Parathyroid adenoma (tissue), 2 donors: Measurements from ENCODE around the gene LRP10.
"Not testable (repeated sequence)": the region's sequence is repeated elsewhere in the genome, so short reads cannot be mapped to it uniquely, and the experiment has no call there.

Source experiments
- H2AFZ ChIP-seq: fragments of 300-600 bp; sonication (generic); one replicate; pipeline ENCODE4 v1.7.0; 2017; ENCODE audit warnings: antibody characterized with exemption, mild to moderate bottlenecking
- H3K27ac ChIP-seq: fragments of 300-600 bp; sonication (generic); one replicate; pipeline ENCODE4 v1.7.0; 2017
- H3K27me3 ChIP-seq: fragments of 300-600 bp; sonication (generic); one replicate; pipeline ENCODE4 v1.7.0; 2017; ENCODE audit warnings: low read length; ENCODE audit not compliant: control insufficient read depth, insufficient read depth
- H3K36me3 ChIP-seq: fragments of 300-600 bp; sonication (generic); one replicate; pipeline ENCODE4 v1.7.0; 2017; ENCODE audit warnings: low read length; ENCODE audit not compliant: control insufficient read depth, insufficient read depth
- H3K4me1 ChIP-seq: fragments of 300-600 bp; sonication (generic); one replicate; pipeline ENCODE4 v1.7.0; 2017; ENCODE audit warnings: control low read depth
- H3K4me2 ChIP-seq: fragments of 300-600 bp; sonication (generic); one replicate; pipeline ENCODE4 v1.7.0; 2017; ENCODE audit warnings: low read length
- H3K4me3 ChIP-seq: fragments of 300-600 bp; sonication (generic); one replicate; pipeline ENCODE4 v1.7.0; 2017; ENCODE audit warnings: low read depth, low read length
- H3K79me2 ChIP-seq: fragments of 300-600 bp; sonication (generic); one replicate; pipeline ENCODE4 v1.7.0; 2017; ENCODE audit warnings: control low read depth
- H3K9ac ChIP-seq: fragments of 300-600 bp; sonication (generic); one replicate; pipeline ENCODE4 v1.7.0; 2017; ENCODE audit warnings: mild to moderate bottlenecking
- H3K9me3 ChIP-seq: fragments of 300-600 bp; sonication (generic); one replicate; pipeline ENCODE4 v1.7.0; 2017; ENCODE audit warnings: low read length; ENCODE audit not compliant: control insufficient read depth
- TF ChIP-seq, protein P1 (sequence below): fragments of 300-600 bp; sonication (generic); IDR thresholded peaks from one replicate; pipeline ENCODE4 v1.7.0; 2017; ENCODE audit warnings: antibody characterized with exemption, mild to moderate bottlenecking
- donor health status: primary hyperparathyroidism.

Gene LRP10

DNA sequence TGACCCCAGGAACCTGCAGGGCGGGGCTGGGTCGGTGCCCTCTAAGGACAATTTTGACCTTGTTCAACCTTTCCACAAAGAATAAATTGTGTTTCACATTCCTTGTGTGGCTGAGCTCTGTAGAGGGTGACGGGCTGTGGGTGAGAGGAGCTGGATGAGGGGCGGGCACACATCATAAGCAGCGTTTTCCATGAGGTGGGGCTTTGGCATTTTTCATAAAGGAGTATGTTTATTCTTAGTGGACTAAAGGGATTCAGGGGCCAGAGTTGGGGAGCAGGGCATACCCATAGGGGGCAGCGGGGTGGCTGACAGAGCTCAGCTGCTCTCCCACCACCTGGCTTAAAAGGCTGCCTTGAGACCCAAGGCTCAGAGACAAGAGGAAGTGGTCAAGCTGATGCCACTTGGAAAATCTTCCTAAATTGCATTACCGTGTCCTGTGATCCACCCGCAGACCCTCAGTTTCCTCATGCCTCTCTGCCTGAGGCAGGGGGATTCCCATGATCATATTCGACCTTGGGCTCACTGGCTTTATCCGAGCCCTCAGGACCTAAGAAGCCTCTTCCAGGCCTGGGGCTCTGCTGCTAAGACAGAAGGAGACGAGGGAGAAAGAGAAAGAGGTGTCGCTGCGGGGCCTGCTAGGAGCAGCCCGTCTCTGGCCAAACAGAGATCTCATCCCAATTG lies 23.7 kb upstream of the LRP10 start:
- Histone ChIP-seq H3K9me3 (no peaks in the 10 kb centered on the region), H3K79me2 (no peaks in the 10 kb centered on the region), H3K4me1 (peaks cover 33% of the 10 kb centered on the region), H3K9ac (no peak overlapping the region), H2AFZ (peak overlapping the region; percentile 36), H3K27ac (peak overlapping the region; percentile 89), H3K4me2 (no peak overlapping the region), H3K27me3 (no peaks in the 10 kb centered on the region), H3K4me3 (no peak overlapping the region), H3K36me3 (no peaks in the 10 kb centered on the region)
- TF ChIP-seq, protein P1, sequence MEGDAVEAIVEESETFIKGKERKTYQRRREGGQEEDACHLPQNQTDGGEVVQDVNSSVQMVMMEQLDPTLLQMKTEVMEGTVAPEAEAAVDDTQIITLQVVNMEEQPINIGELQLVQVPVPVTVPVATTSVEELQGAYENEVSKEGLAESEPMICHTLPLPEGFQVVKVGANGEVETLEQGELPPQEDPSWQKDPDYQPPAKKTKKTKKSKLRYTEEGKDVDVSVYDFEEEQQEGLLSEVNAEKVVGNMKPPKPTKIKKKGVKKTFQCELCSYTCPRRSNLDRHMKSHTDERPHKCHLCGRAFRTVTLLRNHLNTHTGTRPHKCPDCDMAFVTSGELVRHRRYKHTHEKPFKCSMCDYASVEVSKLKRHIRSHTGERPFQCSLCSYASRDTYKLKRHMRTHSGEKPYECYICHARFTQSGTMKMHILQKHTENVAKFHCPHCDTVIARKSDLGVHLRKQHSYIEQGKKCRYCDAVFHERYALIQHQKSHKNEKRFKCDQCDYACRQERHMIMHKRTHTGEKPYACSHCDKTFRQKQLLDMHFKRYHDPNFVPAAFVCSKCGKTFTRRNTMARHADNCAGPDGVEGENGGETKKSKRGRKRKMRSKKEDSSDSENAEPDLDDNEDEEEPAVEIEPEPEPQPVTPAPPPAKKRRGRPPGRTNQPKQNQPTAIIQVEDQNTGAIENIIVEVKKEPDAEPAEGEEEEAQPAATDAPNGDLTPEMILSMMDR: no peak

DNA sequence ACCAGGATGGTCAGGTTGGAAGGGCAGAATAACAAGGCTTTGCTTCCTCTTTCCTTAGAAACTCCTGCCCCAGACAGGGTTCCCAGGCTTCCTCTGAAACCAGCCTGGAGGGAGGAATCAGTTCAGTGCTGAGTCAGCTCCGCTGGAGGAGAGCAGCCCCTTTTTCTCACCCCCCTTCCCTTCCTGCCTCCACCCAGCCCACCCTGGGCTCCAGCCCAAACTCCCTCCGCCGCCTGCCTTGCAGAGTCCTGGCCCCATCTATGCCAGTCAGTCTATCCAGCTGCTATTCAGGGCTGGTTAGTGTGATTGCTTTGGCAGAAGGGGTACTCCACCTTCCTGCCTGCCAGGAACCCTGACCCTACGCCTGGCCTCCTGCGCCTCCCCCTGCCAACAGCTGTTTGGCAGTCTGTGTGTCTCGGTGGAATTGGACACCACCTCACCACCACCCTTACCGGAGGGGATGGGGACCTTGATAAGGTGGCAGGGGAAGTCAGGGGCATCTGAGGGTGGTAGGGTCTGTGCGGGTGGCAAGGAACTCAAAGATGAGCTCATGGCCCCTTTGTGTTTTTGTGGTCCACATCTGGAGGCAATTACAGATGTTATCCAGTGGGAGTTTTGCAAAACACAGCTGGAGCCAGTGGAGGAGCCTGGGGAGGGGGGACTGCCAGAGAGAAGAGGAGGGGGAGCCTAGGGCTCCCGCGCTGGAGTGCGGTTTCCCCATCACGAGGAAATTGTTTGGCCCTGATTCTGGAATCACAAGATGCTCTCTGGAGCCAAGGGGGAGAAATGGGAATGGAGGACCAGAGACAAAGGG lies 23.0 kb upstream of the LRP10 start:
- H3K9ac ChIP-seq: no peak overlapping the region
- peak overlapping the region; percentile 89 for H3K27ac ChIP-seq
- H2AFZ ChIP-seq: peak overlapping the region; percentile 36
- TF ChIP-seq, protein P1: no peak
- H3K9me3 ChIP-seq: no peaks in the 10 kb centered on the region
- H3K4me2 ChIP-seq: peak overlapping the region; percentile 16
- H3K36me3 ChIP-seq: no peaks in the 10 kb centered on the region
- no peaks in the 10 kb centered on the region for H3K79me2 ChIP-seq
- peaks cover 36% of the 10 kb centered on the region for H3K4me1 ChIP-seq
- no peaks in the 10 kb centered on the region for H3K27me3 ChIP-seq
- H3K4me3 ChIP-seq: no peak overlapping the region

DNA sequence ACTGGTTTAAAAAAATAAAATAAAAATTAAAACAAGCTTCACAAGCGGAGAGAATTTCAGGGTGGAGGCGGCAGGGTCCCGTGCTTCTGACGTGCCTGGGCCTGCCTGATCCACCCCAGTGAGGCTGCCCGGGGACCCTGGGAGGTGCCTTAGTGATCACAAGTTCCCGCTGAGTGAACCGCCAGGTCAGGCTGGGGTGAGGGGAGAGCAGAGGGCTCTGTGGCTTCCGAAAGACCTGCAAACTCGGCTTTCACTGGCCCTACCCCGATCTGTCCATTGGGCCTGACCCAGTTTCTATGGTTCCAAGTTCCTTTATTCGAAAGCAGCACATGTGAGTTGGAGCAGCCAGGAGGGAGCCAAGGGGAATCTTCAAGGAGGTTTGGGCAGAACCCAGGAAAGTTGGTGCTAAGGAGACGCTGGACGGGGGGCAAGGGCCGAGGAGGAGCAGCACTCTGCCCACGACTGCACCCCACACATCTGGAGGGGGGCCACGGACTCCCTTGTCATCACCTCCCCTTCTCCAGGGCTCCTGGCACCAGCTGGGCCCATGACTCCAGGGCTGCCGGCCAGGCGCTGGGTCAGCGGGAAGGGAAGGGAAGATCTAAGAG lies 22.2 kb upstream of the LRP10 start:
- no peaks in the 10 kb centered on the region for H3K9me3 ChIP-seq

DNA sequence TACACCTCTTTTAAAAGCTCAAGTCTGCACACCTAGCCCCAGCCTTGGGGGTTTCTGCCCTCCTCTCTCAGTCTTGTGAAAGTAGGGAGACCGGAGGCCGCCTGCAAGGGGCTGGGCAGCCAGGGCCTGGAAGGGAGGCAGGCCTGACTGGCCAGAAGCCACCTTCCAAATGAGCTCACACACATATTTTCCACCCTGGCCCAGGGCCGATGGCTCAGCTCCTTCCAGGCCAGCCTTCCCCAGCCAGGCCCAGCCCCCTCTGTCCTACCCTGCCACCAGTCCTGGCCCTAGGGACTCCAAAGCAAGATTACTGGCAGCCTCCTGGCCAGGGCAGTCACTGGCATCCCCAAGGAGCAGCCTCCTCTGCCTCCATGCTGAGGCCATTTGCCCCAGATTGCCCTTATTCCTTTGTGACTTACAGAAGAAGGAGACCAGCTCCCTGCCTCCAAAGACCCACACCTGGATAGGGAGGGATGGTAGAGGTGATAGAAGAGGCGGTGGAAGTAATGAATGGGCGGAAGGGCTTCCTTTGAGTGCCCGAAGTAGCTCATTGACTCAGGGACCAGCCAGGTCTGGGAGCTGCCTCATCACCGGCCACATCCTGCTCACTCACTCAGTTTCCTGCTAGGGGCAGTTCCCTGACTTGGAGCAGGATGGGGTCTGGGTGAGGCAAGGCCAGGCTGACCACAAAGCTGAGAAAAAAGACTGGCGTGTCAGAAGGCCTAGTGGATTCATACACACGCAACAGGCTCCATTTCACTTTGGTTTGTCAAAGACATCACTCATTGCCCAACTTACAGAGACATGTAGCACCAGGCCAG lies 20.4 kb upstream of the LRP10 start:
- H3K27ac ChIP-seq: peak overlapping the region; percentile 75
- H3K36me3 ChIP-seq: no peaks in the 10 kb centered on the region
- no peak overlapping the region for H3K4me3 ChIP-seq
- no peak overlapping the region for H3K4me2 ChIP-seq
- peak overlapping the region; percentile 77 for H2AFZ ChIP-seq
- no peak overlapping the region for H3K9ac ChIP-seq
- TF ChIP-seq, protein P1: no peak
- no peaks in the 10 kb centered on the region for H3K27me3 ChIP-seq
- H3K9me3 ChIP-seq: no peaks in the 10 kb centered on the region
- H3K4me1 ChIP-seq: peaks cover 36% of the 10 kb centered on the region
- H3K79me2 ChIP-seq: no peaks in the 10 kb centered on the region

More for the DNA sequence above, 22.2 kb upstream of the LRP10 start:
- no peaks in the 10 kb centered on the region for H3K27me3 ChIP-seq
- peak overlapping the region; percentile 16 for H2AFZ ChIP-seq
- H3K27ac ChIP-seq: peak overlapping the region; percentile 89
- no peak overlapping the region for H3K4me3 ChIP-seq
- no peaks in the 10 kb centered on the region for H3K79me2 ChIP-seq
- no peak overlapping the region for H3K9ac ChIP-seq
- H3K4me1 ChIP-seq: peaks cover 36% of the 10 kb centered on the region
- no peaks in the 10 kb centered on the region for H3K36me3 ChIP-seq
- no peak overlapping the region for H3K4me2 ChIP-seq
- TF ChIP-seq, protein P1: no peak

DNA sequence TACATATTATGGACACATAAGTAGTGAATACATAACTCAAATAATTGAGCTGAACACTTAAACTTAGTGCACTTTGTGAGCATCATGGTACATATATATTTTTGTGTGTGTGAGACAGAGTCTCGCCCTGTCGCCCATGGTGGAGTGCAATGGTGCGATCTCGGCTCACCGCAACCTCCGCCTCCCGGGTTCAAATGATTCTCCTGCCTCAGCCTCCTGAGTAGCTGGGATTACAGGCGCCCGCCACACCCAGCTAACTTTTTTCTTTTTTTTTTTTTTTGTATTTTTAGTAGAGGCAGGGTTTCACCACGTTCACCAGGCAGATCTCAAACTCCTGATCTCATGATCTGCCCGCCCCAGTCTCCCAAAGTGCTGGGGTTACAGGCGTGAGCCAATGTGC lies 19.4 kb upstream of the LRP10 start:
- not testable (repeated sequence) for H2AFZ ChIP-seq, H3K4me3 ChIP-seq, H3K79me2 ChIP-seq, H3K27me3 ChIP-seq, H3K27ac ChIP-seq, H3K9ac ChIP-seq, H3K4me2 ChIP-seq, H3K9me3 ChIP-seq, H3K36me3 ChIP-seq
- H3K4me1 ChIP-seq: peaks cover 30% of the 10 kb centered on the region
